ENCODE measurements around the gene CUEDC1.
A peak's percentile ranks its signal among the peaks of the same experiment; 100 is the strongest.

Gene CUEDC1

GRCh38 chr17:57957120-57957850 lies 2.1 kb upstream of the CUEDC1 start:
- no peak for DNase-seq

- DNase-seq = no peak
These were observed 1.3 kb upstream of the CUEDC1 start for GRCh38 chr17:57956291-57957119.

- DNase-seq = no peak
These were observed 622 bp downstream of the CUEDC1 start for GRCh38 chr17:57954397-57955182.

- no peak for DNase-seq
These were observed 1.4 kb downstream of the CUEDC1 start for GRCh38 chr17:57953705-57954396.

GRCh38 chr17:57953219-57953618 lies 2.0 kb downstream of the CUEDC1 start:
- no peak for DNase-seq

- peak; percentile 81 to 89 for DNase-seq
These were observed 5.6 kb downstream of the CUEDC1 start for GRCh38 chr17:57949649-57950048.

GRCh38 chr17:57948555-57949420 lies 6.4 kb downstream of the CUEDC1 start:
- DNase-seq = peak; percentile 69

- no peak for DNase-seq
These were observed 7.0 kb downstream of the CUEDC1 start for GRCh38 chr17:57948169-57948554.

GRCh38 chr17:57947369-57947768 lies 7.8 kb downstream of the CUEDC1 start:
- no peak for DNase-seq

GRCh38 chr17:57946798-57947358 lies 8.3 kb downstream of the CUEDC1 start:
- DNase-seq = peak; percentile 90 to 93

GRCh38 chr17:57945996-57946797 lies 9.0 kb downstream of the CUEDC1 start:
- DNase-seq = peak in 1 of 2 donors; percentile 24

GRCh38 chr17:57944908-57945307 lies 10.3 kb downstream of the CUEDC1 start:
- no peak for DNase-seq

- DNase-seq = no peak
These were observed 11.6 kb downstream of the CUEDC1 start for GRCh38 chr17:57943645-57944044.

- DNase-seq = peak; percentile 41 to 57
These were observed 12.1 kb downstream of the CUEDC1 start for GRCh38 chr17:57943140-57943539.

GRCh38 chr17:57941384-57942370 lies 13.5 kb downstream of the CUEDC1 start:
- no peak for DNase-seq

- no peak for DNase-seq
These were observed 14.4 kb downstream of the CUEDC1 start for GRCh38 chr17:57940653-57941329.

- no peak for DNase-seq
These were observed 15.0 kb downstream of the CUEDC1 start for GRCh38 chr17:57940231-57940630.

GRCh38 chr17:57939797-57940196 lies 15.4 kb downstream of the CUEDC1 start:
- DNase-seq = peak; percentile 67 to 80
